C4-2B (cell line): ENCODE data around the gene CCNL2.

Experiments used
- ZFX ChIP-seq: fragments of 450-650 bp; IDR thresholded peaks from 2 replicates; pipeline ENCODE4 v1.6.1; 2017
- TF ChIP-seq, protein P1 (sequence below): fragments of 450-650 bp; conservative IDR thresholded peaks from 2 replicates; pipeline ENCODE4 v1.5.1; 2017; ENCODE audit warnings: mild to moderate bottlenecking

DNA sequence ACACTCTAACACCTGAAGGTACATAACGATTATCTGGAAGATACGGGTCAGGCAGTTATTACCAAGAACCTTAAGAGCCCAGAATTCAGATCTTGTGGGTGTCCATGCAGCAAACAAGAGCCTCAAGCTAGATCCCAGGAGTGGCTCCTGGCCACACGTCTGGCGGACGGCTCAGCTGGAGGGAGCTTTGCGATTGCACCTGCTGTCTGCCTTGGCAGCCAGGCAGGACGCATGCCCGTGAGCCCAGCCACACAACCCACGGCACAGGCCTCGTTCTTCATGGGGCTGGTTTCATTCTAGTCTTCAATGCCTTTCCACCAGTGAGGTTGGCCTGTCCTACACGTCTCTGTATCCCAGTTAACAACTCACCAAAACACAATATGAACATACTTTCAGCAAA lies 5.7 kb downstream of the CCNL2 start:
- TF ChIP-seq, protein P1, sequence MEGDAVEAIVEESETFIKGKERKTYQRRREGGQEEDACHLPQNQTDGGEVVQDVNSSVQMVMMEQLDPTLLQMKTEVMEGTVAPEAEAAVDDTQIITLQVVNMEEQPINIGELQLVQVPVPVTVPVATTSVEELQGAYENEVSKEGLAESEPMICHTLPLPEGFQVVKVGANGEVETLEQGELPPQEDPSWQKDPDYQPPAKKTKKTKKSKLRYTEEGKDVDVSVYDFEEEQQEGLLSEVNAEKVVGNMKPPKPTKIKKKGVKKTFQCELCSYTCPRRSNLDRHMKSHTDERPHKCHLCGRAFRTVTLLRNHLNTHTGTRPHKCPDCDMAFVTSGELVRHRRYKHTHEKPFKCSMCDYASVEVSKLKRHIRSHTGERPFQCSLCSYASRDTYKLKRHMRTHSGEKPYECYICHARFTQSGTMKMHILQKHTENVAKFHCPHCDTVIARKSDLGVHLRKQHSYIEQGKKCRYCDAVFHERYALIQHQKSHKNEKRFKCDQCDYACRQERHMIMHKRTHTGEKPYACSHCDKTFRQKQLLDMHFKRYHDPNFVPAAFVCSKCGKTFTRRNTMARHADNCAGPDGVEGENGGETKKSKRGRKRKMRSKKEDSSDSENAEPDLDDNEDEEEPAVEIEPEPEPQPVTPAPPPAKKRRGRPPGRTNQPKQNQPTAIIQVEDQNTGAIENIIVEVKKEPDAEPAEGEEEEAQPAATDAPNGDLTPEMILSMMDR: no peak
- no peak for TF ChIP-seq ZFX
